ENCODE measurements around the gene BRD3OS. TPM values are rescaled to one million over a fixed set of nuclear protein-coding genes. Genes with fewer than 3 reads are reported as not detected.
"Not testable (repeated sequence)": the region's sequence is repeated elsewhere in the genome, so short reads cannot be mapped to it uniquely, and the experiment has no call there.

The BRD3OS gene
- total RNA-seq, 1 experiment from 2014 or later, result 31.5 TPM

DNA sequence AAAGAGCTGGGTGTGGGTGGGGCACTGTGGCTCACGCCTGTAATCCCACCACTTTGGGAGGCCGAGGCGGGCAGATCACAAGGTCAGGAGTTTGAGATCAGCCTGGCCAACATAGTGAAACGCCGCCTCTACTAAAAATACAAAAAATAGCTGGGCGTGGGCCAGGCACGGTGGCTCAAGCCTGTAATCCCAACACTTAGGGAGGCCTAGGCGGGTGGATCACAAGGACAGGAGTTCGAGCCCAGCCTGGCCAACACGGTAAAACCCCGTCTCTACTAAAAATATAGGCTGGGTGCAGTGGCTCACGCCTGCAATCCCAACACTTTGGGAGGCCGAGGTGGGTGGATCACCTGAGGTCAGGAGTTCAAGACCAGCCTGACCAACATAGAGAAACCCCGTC lies 36.5 kb upstream of the BRD3OS start:
- not testable (repeated sequence) for DNase-seq (ENCODE audit: low spot score)

DNA sequence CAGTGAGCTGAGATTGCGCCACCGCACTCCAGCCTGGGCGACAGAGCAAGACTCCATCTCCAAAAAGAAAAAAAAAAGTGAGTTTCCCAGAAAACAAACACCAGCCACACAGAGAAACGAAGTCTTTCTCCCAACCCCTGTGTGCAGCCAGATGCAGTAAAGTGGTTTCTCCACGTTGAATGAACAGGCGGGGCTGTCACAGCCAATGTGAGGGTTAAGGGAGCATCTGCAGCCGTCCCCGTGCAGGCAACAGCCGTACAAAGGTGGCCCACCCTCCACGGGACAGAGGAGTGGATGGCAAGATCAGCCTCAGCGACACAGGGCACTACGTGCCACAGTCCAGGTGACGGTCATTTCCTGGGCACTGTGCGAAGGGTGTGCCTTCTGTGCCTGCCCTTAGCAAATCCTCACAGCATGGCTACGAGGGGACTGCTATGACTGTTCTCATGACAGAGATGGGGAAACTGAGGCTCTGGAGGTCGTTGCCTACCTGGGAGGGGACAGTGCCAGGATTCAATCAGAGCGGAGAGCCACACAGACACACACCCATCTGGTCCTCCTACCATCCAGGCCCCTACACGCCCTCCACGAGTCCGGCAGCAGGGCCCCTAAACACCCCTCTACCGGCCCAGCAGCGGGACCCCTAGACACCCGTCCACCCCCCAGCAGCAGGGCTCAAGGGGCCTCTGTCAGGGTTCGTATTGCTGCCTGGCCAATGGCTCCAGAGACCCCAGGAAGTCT lies 35.5 kb upstream of the BRD3OS start:
- no peak for DNase-seq (ENCODE audit: low spot score)

DNA sequence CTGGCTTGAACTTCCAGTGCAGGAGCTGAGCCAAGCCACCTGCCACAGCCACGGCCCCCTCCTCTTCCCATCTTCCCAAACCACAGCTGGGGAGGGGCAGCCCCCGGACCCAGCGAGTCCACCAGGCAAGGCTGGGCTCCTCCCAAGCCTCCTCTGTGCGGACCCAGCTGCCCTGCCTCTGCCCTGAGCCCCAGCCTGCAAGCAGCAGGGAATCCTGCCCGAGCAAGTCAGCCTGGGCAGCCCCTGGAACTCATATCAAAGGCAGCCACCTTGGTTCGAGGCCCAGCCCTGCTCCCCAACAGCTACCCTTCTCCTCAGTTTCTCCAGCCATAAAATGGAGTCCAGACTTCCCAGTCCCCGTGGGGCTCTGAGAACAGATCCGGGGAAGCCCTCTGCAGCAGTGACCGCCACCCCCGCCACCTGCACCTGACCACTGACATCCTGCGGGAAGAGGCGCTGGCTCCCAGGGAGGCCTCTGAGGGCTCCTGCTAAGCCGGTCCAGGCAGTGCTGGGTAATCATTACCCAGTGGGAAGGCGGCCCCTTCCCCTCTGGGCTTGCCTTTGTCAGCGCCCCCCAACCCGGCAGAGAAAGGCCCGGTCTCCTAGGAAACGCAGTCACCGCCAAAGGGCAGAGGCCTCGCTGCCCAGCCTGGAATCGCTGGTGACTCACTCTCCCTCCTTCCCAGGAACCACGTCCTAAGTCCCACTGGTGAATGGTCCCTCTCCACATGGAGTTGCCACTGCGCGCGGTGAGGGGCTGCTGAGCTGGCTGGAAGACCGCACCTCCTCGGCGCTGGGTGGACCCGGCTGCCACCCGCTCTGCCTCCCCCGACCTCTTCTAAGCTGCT lies 34.7 kb upstream of the BRD3OS start:
- peak; percentile 84 for DNase-seq (ENCODE audit: low spot score)

DNA sequence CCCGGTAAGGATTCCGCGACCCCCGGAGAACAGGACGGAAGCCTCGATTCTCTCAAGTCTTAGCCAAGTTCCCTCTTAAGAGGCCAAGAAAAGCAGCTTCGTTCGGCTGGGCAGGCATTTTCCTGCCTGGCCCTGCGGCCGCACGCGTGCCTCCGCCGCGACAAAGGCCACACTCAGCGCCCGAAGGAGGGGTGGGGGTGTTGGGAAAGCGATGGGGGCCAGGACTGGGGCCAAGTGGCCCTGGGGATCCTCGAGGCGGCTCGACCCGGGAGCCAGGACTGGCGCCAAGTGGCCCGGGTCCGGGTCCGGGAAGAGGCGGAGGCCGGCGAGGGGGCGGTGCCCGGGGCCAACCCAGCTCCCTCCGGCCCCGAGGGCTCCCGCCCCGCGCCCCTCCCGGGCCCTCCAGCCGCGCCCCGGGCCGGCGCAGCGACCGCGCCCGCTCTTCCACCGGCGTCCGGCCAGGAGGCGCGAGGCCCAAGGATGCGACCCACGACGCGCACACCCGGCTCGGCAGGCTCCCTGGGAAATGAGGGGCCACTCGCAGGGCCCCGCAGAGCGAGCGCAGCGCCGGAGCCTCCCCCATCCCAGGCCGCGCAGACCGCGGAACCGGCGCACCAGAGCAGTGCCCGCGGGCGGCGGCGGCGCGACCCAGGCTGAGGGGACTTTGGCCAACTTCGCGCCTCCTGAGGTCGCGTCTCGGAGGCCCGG lies 33.9 kb upstream of the BRD3OS start:
- no peak for DNase-seq (ENCODE audit: low spot score)

DNA sequence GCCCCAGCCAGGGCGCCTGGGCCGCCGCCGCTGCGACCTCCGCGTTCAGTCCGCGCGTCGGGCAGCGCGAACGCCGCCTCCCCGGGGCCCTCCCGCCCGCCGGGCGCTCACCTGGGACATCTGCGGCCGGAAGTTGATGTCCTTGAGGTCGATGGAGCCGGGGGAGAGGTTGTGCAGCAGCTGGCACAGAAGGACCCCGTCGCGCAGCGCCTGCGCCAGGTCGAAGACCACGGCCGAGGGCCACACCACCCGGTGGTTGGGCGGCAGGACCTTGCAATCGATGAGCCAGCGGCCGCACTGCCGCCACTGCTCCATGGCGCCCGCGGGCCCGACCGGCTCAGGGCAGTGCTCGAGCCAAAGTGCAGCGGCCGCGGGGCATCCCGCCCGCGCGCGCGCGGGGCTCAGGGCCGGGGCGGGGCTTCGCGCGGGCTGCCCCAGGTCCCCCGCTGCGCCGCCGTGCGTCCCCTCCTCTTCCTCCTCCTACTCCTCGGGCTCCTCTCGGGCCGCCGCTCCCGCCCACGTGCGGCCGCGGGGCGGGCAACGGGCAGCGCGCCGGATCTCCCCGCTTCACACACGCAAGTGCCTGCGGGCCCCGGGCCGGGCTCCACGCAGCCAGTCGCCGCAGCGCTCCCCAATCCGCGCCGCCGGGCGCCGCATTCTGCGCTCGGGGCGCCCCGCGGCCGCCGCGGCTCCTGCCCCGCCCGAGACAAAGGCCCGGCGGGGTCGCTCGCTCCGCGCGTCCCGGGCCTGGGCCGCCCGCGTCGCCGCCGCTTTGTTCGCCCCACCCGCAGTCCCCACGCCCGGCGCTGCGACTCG lies 33.1 kb upstream of the BRD3OS start, which contains the start of gene VAV2:
Gene VAV2 (minus strand): TSS at position 361 of the 816 bp plus-strand sequence. CDS start 46 bp downstream, at position 315.
- DNase-seq (ENCODE audit: low spot score), result peak; percentile 56

DNA sequence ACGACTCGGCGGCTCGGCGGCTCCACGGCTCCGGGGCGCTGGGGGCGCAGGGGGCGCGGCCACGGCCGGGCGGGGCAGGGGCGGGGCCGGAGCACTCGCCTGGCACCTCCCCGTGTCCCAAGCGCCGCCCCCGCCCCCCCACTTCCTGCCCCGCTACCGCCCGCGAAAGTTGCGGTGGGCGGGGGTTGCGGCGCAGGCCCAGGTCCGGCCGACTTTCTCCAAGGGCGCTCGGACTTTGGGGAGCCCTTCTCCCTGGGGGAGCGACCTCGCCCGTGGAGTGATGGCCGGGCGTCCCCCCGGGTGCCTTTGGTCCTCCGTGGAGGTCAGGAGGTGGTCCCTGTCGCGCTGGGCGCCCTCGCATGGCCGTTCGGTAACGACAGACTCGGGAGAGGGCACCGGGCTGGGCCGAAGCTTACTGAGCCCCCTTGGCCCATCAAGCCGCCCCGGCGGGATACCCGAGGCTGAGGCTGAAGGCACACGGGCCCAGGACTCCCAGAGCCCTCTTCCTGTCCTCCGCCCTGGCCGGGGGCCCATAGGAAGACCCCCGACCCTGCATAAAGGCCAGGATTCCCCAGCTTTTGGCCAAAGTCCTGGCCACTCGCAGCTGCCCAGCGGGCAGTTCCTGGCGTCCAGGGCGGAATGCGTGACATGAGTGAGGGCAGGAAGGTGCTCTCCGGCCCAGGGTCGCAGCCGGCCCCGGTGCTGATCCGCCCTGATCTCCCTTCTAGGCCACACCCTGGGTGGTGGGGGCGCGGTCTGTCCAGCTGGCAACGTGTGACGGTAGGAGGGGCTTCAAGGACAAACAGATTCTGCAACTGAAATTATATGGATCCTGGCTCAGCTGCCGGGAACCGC lies 32.3 kb upstream of the BRD3OS start:
- peak; percentile 87 for DNase-seq (ENCODE audit: low spot score)

DNA sequence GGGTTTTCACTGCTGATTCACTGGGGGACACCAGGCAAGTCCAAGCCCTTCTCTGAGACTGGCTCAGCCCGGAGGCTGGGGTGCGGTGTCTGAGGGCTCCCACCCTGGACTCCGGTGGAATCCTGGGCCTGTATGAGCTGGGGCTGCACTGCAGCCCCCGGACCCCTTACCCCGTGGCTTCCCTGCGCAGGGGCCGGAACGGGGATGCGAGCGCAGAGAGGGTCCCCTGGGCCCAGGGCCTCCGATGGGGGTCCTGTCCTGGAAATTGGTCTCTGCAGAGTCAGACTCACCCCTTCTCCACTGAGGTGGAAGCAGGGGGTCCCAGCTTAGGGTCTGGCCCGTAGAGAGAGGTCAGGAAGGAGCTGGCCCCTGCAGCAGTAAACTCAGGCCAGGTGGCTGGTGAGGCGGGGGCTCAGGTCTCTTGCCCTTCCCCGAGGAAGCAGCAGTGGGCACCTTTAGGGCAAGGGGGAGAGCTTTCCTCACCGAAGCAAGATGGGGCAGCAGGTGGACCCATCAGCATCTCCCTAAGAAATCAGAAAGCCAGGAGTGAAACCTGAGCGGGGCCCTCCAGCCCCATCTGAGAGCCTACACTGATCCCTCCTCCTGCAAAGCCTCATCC lies 31.5 kb upstream of the BRD3OS start:
- DNase-seq (ENCODE audit: low spot score), result no peak

DNA sequence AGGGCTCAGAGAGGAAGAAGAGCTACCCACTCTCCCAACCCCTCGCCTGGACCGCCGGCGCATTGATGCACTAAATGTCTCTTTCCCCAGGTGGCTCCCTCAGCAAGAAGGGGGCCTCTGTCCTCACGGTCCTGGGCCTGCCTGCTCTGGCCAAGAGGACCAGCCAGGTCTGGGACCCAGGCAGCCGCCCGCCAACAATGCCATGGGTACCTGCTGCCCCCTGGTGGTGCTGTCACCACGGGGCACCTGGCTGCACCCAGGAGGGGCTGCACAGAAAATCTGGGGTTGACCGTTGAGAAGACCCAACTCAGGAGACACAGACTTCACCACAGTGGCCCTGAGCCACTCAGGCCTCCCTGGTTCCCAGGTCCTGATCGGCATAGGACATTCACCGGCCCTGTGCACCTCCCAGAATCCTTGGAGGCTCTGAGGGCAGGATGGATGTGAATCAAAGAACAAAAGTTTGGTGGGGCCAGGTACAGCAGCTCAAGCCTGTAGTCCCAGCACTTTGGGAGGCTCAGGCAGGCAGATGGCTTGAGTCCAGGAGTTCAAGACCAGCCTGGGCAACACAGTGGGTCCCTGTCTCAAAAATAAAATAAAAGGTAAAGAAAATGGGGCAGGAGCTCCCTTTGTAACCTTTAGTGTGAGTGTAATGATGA lies 30.8 kb upstream of the BRD3OS start:
- peak; percentile 69 for DNase-seq (ENCODE audit: low spot score)

DNA sequence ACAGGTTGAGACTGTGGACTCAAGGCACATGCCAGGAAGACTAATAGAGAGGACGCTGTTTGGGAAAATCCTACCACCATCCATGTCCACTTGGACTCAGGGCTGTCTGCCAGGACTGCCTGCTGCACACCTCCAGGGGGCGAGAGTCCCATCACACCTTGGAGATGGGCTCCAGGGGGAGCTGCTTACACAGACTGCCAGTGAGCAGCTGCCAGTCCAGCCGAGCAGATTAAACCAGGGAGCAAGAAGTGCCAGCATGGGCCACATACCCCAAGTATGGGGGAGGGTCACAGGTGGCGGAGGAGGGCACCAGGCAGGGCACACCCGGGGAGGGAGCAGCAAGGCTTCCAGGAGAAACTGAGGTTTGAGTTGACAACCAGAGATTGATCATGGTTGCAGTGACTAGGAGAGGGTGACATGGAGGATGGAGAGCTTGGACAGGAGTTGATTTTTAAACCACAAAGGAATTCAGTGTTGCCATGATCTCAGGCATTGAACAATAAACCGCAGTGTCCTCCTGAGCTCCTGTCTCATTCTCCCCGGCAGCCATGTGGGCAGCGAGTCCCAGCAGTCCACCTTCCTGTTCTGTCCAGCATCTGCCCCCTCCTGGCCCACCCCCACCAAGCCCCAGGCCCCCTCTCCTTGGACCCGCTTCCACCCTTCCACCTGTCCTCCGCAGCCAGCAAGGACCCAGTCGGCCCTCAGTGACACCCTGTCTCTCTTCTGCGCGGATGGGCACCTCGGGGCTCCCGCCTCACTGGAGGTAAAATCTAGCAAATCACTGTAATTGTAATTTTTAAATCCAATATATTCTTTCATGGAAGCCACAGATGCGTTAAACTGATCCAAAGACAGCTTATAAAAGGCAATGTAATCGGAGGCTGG lies 30.0 kb upstream of the BRD3OS start:
- peak; percentile 55 for DNase-seq (ENCODE audit: low spot score)

DNA sequence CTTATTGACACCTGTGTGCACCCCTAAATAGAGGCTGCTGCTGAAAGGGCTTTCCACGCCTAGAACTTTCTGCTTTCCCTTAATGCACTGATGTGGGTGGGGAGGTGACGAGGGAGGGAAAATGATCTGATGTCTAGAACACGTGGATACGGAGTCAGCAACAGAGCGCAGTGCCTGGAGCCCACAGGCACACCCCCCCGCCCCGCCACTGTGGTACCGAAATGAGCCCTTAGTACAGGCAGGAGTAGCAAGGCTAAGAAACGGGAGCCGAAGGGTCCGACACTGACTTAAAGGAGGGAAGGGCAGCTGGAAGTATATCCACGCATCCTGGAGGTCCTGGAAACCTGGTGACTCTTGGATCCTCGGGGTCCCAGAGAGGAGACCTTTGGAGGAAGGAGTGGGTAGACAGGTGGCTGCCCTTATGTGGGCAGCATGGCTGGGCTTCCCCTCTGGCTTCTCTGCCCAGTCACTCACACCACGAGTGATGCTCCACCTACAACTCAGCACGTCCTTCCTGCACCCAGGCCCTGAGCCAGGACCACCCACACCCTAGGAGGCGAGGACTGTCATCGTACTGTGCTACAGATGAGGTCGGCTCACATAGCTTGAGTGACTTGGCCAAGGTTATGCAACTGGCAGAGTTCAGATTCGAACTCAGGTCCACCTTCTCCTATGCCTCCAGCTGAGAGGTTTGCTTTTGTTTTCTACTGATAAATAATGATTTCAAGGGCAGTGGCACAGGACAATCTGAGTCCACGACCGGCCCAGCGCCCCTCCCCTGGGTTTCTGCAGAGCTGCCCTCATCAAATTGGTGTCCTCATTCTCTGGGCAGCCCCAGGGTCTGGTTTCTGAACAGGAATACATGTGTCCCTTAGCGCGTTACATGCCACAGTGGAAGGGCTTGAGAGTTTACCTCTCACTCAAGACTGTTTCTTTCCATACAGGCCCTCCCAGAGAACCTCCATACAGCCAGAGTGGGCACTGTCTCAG lies 28.5 kb upstream of the BRD3OS start:
- no peak for DNase-seq (ENCODE audit: low spot score)

DNA sequence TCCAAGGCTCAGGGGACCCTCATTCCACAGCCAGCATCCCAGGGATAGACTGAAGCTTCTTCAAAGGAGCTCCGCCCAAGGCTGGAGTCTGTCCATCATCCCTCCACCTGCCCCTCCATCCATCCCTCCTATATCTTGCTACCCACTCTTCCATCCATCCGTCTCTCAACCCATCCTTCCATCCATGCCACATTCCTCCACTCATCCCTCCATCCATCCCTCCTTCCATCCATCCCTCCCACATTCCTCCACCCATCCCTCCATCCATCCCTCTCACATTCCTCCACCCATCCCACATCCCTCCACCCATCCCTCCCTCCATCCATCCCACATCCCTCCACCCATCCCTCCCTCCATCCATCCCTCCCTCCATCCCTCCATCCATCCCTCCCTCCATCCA lies 27.7 kb upstream of the BRD3OS start:
- no peak for DNase-seq (ENCODE audit: low spot score)

DNA sequence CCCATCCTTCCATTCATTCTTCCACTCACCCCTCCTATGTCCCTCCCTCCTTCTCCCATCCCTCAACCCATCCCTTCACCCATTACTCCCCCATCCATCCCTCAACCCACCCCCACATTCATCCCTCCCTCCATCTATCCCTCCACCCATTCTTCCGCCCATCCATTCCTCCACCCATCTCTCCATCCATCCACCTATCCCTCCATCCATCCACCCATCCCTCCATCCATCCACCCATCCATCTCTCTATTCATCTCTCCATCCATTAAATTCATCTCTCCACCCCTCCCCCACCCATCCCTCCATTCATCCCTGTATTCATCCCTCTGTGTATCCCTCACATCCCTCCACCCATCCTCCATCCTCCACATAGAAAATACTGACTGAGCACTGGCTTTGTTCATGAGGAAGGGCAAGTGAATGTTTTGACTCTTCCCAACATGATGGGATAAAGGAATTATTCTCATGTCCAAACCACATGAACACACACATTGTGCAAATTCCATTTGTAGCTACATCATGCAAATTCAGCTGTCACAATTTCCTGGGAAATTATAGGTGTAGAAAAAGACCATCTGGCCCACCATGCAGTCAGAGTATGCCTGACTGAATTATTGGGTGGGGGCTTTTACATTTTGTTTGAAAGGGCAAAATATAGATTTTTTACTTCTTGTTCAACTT lies 26.2 kb upstream of the BRD3OS start:
- DNase-seq (ENCODE audit: low spot score), result no peak

DNA sequence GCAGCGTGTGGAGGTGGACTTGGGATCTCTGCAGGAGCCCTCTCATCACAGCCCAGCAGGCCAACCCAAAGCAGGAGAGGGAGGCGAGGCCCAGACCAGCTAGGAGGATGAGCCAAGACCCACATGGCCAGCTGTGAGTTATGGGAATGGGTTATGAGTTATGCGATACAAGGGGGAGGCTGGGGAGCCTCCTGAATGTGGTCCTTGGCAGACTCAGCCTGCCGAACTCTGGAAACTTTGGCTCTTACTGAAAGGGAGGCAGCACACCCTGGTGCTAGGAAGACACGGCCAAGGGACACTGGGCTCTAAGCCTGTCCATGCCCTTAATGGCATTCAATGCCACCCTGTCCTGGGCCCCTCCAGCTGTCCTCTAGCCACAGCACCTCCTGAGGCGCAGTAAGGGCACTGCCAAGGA lies 25.4 kb upstream of the BRD3OS start:
- DNase-seq (ENCODE audit: low spot score), result no peak

DNA sequence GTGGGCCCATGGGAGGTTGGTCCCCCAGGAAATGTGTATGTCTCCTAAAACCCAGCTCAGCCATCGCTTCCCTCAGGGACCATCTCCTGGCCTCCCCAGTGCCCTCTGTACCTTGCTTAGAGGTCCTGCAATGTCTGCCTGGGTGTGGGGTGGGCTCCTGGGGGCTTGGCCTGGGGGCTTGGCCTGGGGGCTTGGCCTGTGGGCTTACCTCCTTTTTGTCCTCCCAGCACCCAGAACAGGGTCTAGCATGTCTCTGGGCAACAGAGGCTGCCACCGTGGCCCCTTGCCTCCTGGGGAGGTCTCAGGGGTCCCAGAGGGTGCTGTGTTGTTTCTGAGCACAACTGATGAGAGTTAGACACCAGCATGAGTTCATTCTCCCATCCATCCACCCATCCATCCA lies 22.5 kb upstream of the BRD3OS start:
- no peak for DNase-seq (ENCODE audit: low spot score)

DNA sequence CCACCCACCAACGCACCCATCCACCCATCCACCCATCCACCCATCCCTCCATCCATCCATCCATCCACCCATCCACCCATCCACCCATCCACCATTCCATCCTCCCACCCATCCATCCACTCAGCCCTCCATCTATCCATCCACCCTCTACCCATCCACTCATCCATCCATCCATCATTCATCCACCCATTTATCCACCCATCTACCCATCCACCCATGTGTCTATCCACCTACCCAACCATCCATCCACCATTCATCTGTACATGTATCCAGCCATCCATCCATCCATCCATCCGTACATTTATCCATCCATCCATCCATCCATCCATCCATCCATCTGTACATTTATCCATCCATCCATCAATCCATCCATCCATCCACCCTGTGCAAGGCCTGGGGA lies 22.0 kb upstream of the BRD3OS start:
- no peak for DNase-seq (ENCODE audit: low spot score)

DNA sequence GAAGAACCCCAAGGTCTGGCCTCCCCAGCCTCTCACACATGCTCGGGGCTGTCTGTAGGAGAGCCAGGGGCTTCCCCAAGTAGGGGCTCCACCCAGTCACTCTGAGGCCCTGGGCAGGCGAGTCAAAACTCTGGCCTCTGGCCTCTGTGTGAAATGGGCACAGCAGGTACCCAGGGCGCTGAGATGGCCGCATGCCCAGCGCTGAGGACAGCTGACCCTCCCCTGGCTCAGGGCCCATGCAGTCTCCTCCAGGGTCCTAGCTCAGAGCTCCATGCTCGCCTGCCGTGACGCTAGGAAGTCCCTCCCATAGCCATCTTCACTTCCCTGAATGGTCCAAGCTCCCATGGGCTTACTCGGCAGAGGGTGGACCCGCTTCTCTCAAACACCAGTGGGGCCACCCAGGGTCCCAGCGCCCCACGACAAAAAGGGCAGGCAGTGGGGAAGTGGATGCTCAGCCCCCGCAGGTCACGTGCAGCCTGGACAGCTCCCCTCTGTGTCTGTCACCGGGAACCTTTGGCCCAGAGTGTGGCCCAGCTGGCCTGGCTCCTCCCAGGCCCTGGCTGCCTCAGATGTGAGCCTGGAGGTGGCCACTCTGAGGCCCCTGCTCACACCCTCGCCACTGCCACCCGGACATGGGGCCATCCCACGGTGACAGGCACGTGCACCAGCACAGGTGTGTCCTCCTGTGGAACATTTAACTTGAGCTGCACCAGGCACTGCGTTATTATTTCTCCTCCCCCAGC lies 21.0 kb upstream of the BRD3OS start:
- DNase-seq (ENCODE audit: low spot score), result no peak

All from A172 (cell line).